Forelimb muscle (tissue), 1 donor: ENCODE results near the gene NPLOC4. TPM values are rescaled to one million over a fixed set of nuclear protein-coding genes. Genes with fewer than 3 reads are reported as not detected.
"Not testable (repeated sequence)": the region's sequence is repeated elsewhere in the genome, so short reads cannot be mapped to it uniquely, and the experiment has no call there.

Experiments used
- DNase-seq: peaks from one replicate; pipeline ENCODE4 v3.0.0-alpha.2; 2013; ENCODE audit warnings: low read depth
- polyA plus RNA-seq: library from polyadenylated mRNA; unstranded; fragments of 120-200 nt; gene quantifications from one replicate; pipeline ENCODE4 v1.2.1, GENCODE V29; 2013; ENCODE audit not compliant: insufficient read length

Gene NPLOC4
- polyA plus RNA-seq, 1 donor: 57.9 TPM

DNA sequence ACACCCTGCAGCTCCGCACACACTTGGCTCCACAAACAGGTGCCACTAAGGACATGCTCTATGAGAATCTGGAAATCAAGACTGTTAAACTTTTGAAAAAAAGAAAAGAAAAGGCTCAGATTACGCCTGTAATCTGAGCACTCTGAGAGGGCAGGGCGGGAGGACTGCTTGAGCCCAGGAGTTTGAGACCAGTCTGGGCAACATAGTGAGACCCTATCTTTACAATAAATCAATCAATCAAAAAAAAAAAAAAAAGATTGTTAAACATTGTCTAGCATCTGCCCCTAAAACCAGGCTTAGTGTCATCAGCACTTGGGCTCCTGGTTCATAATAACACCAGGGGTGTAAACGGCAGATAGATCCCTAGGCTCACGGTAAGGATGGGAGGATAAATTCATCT lies 47.3 kb downstream of the NPLOC4 start:
- no peak for DNase-seq

DNA sequence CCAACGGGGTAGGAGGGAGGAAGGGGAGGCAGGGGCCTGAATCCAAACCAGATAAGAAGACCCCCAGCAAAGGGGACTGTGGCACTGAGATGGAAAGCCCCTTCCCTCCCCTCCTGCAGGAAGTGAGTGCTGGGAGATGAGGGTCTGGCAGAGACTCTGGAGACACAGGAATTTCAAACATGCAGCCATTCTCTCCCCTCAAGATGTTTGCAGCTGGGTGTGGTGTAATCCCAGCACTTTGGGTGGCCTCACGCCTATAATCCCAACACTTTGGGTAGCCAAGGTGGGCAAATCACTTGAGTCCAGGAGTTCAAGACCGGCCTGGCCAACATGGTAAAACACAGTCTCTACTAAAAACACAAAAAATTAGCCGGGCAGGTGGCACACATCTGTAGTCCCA lies 50.8 kb downstream of the NPLOC4 start:
- DNase-seq: no peak

DNA sequence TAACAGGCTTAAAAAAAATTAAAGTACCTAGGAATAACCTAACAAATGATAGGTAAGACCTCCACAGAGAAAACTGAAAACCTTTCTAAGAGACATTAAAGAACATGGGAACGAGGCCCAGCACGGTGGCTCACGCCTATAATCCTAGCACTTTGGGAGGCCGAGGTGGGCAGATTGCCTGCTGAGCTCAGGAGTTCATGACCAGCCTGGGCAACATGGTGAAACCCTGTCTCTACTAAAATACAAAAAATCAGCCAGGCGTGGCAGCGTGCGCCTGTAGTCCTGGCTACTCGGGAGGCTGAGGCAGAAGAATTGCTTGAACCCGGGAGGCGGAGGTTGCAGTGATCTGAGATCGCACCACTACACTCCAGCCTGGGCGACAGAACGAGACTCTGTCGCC lies 52.1 kb downstream of the NPLOC4 start:
- not testable (repeated sequence) for DNase-seq

DNA sequence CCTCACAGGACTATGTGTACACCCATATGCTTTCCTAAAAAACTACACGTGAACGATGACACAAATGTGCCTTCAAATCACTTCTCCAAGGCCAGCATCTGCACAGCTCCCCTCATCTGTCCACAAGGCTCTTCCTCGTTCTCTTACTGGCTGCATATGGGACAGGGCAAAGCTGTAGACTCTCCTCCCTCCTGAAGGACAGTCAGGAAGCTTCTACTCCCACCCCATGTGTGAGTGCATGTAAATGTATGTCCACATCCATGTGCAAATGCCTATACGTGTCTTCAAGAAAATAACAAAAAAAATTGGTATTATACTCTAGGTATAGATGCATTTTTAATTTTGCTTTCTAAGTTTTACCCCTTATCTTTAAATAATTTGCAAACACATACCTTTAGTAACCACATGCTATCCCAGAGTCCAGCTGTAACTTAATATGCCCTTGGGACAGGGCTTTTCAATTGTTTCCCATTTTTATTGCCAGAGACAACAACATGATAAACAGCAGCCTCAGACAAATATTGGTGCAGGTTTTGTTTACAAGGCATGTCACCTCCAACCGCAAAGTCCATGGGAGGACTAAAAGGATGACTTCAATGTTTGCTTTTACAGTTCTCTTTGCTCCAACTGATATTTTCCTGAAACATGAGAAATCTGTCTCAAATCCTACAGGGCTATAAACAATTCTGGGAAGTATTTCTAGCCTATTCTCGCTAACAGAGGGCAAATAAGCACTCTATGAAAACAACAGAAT lies 53.1 kb downstream of the NPLOC4 start:
- DNase-seq: no peak

DNA sequence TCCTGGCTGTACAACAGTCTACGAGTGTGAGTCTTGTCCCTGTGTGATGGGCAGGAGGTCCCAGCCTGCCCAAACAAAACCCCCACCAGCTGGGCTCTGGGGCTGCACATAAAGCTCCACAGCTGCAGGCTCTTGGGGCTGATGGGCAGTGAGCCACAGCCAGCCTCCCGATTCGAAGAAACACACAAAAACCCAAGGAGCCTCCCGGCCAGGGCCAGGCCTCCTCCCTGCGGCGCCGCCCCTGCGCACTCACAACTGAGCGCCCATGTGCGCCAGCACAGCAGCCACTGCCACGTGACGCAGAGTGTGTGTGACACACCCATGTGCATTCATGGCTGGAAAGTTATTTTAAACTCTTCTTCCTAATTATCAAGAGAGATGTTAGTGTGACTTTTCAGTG lies 54.2 kb downstream of the NPLOC4 start:
- no peak for DNase-seq

DNA sequence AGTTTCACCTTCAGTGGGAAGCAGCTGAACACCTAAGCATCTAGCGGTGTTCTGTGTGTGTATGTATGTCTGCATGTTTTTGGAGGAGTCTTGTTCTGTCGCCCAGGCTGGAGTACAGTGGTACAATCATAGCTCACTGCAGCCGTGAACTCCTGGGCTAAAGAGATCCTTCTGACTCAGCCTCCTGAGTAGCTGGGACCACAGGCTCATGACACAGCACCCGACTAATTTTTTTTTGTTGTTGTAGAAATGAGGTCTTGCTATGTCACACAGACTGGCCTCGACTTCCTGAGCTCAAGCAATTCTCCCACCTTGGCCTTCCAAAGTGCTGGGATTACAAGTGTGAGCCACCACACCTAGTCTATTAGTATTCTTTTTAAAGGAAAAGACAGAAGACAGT lies 54.6 kb downstream of the NPLOC4 start:
- no peak for DNase-seq

DNA sequence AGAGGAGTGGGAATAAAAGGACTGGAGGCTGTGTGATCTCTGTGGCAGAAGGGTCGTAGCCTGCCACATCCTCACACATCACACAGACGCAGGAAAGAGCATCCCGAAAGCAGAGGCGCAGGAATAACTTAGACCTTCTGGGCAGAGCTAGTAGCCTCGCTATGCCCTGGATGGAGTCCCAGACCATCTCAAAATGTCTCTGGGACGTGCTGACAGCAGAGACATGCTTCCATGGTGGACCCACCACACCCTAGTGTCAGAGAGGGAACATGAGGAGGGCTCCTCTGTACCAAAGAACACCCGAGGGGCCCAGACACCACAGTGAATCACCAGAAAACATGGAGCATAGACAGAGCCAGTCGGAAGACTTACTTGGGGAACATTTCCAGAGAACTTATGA lies 55.2 kb downstream of the NPLOC4 start:
- no peak for DNase-seq

DNA sequence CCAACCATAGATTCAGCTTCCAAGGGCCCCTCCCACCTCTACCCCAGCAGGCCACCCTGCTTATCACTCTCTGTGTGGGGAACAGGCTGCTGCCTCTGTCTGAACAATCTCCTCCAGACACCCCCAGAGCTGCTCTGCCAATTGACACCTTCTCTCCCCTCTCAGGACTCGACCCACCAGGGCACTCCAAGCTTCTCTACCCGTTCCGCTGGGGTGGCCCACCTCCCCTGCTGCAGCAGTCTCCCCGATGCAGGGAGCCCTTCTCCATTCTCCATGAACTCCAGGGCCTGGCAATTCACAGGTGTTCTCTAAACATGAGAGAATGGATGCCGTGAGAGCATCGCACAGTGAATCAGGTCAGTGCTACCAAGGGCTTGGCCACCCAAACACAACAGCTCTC lies 56.4 kb downstream of the NPLOC4 start:
- no peak for DNase-seq

DNA sequence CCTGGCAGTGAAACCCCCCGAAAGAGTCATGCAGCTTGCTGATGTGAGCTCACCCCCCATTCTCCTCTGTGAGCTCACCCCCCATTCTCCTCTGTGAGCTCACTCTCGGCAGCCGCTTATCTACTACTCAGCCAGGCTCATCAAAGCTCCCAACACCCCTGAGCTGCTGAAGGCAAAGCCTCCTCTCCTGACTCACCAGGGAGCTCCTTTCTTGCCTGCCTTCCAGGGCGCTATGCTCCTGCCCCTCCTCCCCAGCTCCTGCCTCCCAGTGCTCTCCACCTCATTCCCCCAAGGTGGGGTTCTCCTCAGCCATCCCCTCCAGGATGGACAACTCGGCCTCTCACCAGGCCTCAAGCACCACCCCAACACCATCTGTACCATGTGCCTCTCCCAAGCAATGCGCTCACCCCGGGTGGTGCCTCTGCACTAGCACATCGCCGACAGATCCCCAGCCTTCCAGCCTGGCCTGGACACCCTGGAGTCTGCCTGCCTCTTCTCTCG lies 57.0 kb downstream of the NPLOC4 start:
- DNase-seq: no peak

DNA sequence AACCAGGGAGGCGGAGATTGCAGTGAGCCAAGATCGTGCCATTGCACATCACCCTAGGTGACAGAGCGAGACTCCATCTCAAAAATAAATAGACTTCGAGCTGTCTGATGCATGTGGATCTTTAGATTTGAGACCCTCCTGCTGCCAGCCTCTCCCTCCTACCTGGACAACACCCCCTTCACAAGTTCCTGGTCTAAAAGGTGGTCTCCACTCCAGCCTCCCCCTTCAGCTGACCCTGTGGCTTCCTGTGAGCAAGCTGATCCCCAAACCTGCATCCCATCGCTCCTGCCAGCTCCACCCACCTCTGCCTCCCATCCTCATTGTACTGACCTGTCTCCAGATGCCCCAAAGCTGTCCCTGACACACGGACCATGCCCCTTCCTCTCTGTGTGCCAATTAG lies 57.6 kb downstream of the NPLOC4 start:
- DNase-seq: no peak

DNA sequence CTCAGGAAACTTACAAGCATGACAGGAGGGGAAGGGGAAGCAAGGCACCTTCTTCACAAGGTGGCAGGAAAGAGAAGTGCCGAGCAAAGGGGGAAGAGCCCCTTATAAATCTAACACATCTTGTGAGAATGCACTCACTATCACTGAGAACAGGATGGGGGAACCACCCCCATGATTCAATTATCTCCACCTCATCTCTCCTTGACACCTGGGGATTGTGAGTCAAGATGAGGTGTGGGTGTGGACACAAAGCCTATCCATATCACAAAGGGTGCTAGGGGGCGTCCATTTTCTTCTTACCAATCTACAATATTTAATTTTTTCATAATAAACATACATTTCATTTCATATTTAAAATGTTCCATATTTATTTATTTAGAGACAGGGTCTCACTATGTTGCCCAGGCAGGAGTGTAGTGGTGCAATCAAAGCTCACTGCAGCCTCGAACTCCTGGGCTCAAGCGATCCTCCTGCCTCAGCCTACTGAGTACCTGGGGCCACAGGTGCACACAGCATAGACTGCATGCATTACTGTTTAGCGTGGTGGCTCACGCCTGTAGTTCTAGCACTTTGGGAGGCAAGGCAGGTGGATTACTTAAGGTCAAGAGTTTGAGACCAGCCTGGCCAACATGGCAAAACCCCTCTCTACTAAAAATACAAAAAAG lies 58.2 kb downstream of the NPLOC4 start:
- no peak for DNase-seq

DNA sequence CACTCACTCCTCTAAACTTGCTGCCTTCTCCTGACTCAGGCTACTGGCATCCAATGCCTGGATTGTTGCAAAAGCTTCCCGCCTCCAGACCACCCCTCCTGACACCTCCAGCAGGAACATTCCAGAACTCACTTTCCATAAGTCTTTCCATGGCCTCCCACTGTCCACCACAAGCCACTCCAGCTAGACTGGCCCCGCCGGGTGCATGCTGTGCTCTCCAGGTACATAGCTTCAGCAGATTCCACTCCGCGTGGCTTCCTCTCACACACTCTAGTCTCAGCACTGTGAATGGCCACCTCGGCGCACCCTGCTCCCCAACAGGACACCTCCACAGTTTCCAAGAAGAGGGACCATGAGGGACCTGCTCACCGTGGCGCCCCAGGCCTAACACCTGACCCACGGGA lies 58.9 kb downstream of the NPLOC4 start:
- DNase-seq: no peak

DNA sequence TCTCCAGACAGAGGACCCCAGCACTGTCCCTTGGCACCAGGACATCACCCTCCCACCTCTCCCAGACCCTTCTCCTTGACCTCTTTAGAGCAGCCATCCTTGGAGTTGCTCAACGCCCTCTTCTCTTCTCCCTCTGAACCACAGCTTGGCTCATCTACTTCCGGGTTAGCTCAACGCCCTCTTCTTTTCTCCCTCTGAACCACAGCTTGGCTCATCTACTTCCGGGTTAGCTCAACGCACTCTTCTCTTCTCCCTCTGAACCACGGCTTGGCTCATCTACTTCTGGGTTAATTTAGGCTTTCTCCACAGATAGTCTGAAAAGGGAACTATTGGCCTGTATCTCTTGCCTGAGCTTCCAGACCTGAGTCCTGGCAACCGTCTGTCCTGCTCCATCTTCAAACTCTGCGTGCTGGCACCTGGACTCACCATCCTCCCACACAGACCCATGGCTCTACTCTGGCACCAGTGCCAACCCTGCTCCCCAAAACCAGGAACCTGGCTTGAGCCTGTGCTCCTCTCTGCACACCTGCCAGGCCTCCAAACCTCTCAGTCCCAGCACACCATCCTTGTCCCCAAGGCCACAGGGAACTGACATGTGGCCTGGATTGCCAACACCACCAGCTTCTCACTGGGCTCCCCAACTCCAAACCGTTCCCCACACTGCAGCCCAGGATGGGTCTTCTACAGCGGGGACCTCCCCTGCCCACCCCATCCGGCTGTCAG lies 59.5 kb downstream of the NPLOC4 start:
- no peak for DNase-seq

DNA sequence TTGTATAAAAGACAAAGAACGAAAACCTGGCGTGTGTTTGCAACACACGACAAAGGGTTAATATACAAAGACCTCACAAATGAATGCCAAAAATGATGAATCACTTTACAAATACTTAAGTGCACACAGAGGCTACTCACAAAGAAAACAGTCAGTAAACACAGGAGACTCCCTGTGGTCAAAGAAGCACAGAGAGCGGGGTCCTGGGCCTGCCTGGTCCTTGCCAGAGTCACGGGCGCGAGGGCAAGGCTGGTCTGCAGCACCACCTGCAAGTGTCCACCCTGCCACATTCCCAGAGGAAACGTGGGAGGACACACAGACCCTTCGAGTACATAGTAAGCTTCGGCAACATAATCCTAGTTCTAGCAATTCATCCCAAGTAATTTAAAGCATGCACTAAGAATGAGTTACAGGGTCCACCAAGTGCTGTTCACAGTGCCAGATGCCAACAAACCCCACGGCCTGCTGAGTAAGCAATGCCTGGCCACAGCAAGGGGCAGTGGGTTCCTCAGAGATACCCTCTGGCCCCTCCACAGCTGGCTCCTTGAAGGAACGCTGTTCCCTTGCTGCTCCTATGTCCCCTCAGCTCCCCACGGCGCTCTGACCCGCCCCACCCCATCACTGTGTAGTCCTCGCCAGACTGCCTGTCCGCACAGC lies 60.2 kb downstream of the NPLOC4 start:
- DNase-seq: no peak

DNA sequence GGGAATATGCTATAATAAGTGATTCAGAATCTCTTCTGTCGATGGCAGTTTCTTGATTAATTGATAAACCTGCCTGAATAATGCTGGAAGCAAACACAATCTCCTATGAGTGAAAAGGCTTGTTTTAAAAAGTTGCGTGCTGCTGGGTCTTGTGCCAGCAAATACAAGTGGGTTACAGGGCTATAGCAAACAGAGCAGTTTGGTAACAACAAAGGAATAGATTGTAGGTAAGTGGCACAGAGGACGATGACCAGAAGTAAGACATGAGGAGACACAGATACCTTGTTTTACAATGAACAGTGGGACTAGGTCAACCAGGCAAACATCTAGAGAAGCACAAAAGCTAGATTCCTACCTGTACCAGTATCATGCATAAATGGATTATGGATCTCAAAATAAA lies 61.1 kb downstream of the NPLOC4 start:
- DNase-seq: no peak

DNA sequence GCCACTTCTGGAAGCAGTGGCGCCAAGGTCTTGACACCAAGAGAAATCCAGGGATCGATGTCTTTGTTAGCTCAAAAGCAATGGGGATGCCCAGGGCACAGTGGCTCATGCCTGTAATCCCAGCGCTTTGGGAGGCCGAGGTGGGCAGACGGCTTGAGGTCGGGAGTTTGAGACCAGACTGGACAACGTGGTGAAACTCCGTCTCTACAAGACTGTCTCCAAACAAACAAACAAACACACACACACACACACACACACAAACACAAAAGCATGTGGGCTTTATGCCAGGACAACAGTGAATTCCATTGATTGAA lies 62.3 kb downstream of the NPLOC4 start:
- no peak for DNase-seq

DNA sequence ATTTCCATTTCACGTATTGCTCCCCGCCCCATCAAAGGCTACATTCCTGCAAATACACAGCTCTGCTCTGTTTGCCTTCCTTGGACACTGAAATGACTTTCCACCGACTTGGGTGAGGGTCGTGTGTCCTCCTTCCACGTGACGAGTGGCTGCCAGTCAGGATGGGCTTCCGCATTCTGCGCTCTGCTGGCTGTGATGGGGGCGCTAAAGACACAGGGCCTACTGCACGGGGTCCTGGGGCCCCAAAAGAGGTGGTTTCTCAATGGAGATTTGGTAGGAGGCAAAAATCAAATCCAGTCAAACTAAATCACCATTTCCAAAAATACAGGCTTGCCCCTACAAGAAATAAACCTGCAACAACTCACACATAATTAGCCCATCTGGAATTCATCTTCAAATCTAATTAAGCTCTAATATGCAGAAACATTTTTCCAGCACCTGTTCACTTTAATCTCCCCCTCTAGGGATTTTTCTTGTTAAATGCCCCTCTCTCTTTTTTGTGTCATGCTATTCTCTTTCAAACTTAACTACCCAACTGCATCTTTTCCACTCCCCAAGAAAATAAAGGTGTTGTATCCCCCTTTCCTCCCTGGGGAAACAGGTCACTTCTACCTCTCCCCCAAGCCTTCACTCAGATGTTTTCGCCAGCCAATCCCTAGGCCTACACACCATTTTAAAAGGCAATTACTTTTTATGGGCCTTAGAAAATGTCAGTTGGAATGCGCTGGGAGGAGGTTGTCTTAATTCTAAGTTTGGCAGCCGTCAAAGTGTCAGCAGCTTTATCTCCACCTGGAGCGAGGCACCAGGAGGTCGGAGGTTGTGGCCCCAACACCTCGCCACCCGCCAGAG lies 62.9 kb downstream of the NPLOC4 start:
- no peak for DNase-seq

DNA sequence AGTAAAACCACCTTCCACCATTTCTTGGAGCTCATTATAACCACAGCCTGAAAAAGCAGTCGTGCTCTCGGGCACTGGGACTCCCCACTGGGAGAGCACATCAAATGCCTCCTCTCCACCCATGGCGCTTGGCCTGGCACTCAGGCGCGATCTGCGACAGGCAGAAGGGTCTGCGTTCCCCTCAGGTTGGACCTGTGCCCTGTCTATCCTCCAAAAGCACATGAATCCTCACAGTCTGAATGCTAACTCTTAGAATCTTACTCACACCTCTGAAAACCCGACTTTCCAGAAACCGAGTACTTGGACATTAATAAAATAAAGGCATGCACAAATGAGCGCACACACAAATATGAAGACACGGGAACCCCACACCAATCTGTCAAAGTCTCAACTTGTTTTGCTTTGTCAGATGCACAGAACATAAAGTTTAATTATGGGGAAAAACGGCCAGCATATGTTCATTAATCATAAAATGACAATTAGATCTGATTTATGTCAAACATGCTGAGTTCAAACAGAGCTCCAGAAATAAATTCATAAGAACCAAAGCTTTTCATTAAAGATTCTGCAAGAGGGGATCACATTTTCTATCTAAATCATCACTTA lies 64.2 kb downstream of the NPLOC4 start:
- DNase-seq: no peak

DNA sequence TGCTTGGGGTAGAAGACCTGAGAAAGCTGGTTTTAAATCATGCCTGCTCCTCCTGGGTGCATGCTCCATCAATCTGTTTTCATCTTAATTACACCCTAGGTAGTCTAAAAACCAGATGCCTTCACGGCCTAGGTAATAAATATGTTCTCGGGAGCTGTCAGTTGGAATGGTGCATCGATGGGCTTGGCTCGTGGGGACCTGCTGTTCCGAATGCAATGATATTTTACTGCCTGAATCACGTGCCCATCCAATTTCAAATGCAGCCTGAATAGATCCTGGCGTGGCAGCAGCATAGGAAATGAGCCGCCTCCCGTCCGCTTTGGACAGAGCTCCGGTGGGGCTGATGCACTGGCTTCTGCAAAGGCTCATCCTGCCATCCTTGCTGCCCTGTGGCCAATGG lies 65.9 kb downstream of the NPLOC4 start:
- DNase-seq: no peak

DNA sequence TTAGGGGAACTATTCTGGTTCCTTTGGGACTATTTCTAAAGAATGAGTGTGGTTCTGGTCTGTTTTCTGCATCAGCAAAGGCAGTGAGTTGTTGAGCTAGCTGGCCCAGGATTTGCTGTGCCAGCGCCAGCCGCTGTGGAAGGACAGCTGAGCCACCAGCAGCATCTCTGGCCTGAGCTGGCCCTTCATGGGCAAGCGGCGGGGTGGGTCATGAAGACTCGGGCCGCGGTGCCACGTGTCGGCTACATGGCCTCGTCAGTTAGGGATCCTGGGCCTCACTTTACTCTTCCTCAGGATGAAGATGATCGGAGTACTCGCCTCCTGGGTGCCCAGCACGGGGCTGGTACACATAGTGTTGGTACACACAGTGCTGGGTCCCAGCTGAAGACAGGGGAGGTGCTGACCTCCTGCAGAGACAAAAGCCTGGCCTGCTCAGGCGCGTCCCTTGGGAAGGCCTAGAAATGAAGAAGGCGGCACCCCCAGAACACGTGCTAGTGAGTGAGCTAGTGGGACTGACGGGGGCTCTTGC lies 66.9 kb downstream of the NPLOC4 start:
- DNase-seq: no peak

DNA sequence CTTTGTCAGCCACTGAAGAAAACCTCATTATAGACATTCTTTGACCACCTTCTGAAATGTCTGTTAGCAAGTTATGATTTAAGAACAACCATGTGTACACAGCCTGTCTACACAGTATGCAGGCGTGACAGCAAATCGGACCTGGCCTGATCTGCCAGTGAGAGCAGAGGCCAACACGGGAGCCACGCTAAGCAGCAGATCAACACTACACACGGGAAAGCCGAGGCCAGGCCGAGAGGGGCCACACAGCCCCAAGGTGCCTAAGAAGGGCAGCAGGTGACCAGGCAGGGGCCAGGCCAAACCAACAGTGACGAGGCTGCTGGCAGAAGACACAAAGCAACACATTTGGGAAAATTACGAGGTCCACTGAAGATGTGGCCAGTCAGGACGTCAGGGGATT lies 68.5 kb downstream of the NPLOC4 start:
- DNase-seq: no peak
